ENCODE data around the gene ASF1A.

GRCh38 chr6:118902726-118903125, 8.8 kb downstream of the ASF1A start:
- TF ChIP-seq CTCF (IDR thresholded peaks at IDR 0.05) (no peak), POLR2A (IDR thresholded peaks at IDR 0.05) (no peak)
